GM23338 (cell line): ENCODE data around the gene ETFB. TPM values are rescaled to one million over a fixed set of nuclear protein-coding genes. Genes with fewer than 3 reads are reported as not detected.

Experiments used
- ATAC-seq: fragments of 200-7000 bp; cut with Tn5 transposase; 3 replicates; pipeline ENCODE4 v1.9.1; 2020
- DNase-seq: peaks from one replicate; pipeline ENCODE4 v3.0.0-alpha.2; 2015; ENCODE audit warnings: low spot score
- H2AFZ ChIP-seq: fragments of 200-600 bp; sonication (generic); 2 replicates; pipeline ENCODE4 v1.8.0; 2016; ENCODE audit warnings: antibody characterized with exemption, mild to moderate bottlenecking, moderate library complexity
- H3F3A ChIP-seq: fragments of 200-600 bp; sonication (generic); replicated peaks from 2 replicates; pipeline ENCODE4 v1.8.0; 2017; ENCODE audit warnings: antibody characterized with exemption, mixed run types, low read depth
- H3K27ac ChIP-seq: fragments of 200-600 bp; sonication (generic); 2 replicates; pipeline ENCODE4 v1.6.1; 2016; ENCODE audit warnings: low read depth
- H3K27me3 ChIP-seq: fragments of 200-600 bp; sonication (generic); 2 replicates; pipeline ENCODE4 v1.8.0; 2016; ENCODE audit warnings: mild to moderate bottlenecking, mixed run types, moderate library complexity; ENCODE audit not compliant: insufficient read depth
- H3K36me3 ChIP-seq: fragments of 200-600 bp; sonication (generic); 2 replicates; pipeline ENCODE4 v1.8.0; 2016; ENCODE audit warnings: mild to moderate bottlenecking; ENCODE audit not compliant: insufficient read depth
- H3K4me1 ChIP-seq: fragments of 200-600 bp; sonication (generic); 2 replicates; pipeline ENCODE4 v1.8.0; 2016; ENCODE audit warnings: mild to moderate bottlenecking, moderate library complexity; ENCODE audit not compliant: insufficient read depth
- H3K4me2 ChIP-seq: fragments of 200-600 bp; sonication (generic); 2 replicates; pipeline ENCODE4 v1.7.1; 2017; ENCODE audit warnings: mixed run types
- H3K4me3 ChIP-seq: fragments of 200-600 bp; sonication (generic); 2 replicates; pipeline ENCODE4 v1.6.1; 2016; ENCODE audit warnings: mixed run types
- H3K79me2 ChIP-seq: fragments of 200-600 bp; sonication (generic); replicated peaks from 2 replicates; pipeline ENCODE4 v1.8.0; 2017; ENCODE audit warnings: mild to moderate bottlenecking; ENCODE audit not compliant: insufficient read depth
- H3K9me2 ChIP-seq: fragments of 200-600 bp; sonication (generic); 2 replicates; pipeline ENCODE4 v1.8.0; 2017; ENCODE audit not compliant: insufficient read depth
- H4K20me1 ChIP-seq: fragments of 200-600 bp; sonication (generic); replicated peaks from 2 replicates; pipeline ENCODE4 v1.8.0; 2017; ENCODE audit warnings: mild to moderate bottlenecking; ENCODE audit not compliant: insufficient read depth
- H3K27ac Mint-ChIP-seq: 2 replicates; pipeline ENCODE4 v1.8.0; 2020; ENCODE audit warnings: inconsistent platforms, mild to moderate bottlenecking, moderate library complexity, mixed read lengths
- H3K27me3 Mint-ChIP-seq: 3 replicates; pipeline ENCODE4 v1.8.0; 2022; ENCODE audit warnings: low read depth, mild to moderate bottlenecking, moderate library complexity, mixed read lengths, inconsistent platforms; ENCODE audit not compliant: insufficient read depth, poor library complexity
- H3K36me3 Mint-ChIP-seq: 3 replicates; pipeline ENCODE4 v1.8.0; 2021; ENCODE audit warnings: low read depth, mild to moderate bottlenecking, inconsistent platforms, moderate library complexity, mixed read lengths
- H3K4me1 Mint-ChIP-seq: 3 replicates; pipeline ENCODE4 v1.8.0; 2020; ENCODE audit warnings: mild to moderate bottlenecking, inconsistent platforms, mixed read lengths
- H3K4me3 Mint-ChIP-seq: 3 replicates; pipeline ENCODE4 v1.8.0; 2021; ENCODE audit warnings: moderate library complexity, mild to moderate bottlenecking, inconsistent platforms, mixed read lengths
- H3K9me3 Mint-ChIP-seq: 3 replicates; pipeline ENCODE4 v1.8.0; 2020; ENCODE audit warnings: moderate library complexity, mild to moderate bottlenecking, inconsistent platforms, mixed read lengths
- CREB1 ChIP-seq: fragments of 250-450 bp; sonication (Bioruptor Pico); IDR thresholded peaks from 2 replicates; pipeline ENCODE4 v1.5.0; 2020; ENCODE audit warnings: low read depth, mild to moderate bottlenecking, moderate library complexity
- CTCF ChIP-seq, 2 experiments: fragments of 200-600 bp in 1 of 2; sonication (generic) in 1 of 2; conservative IDR thresholded peaks; 2 replicates each; pipeline versions ENCODE4 v1.5.1 to v1.6.1; 2016 to 2017; ENCODE audit warnings: antibody characterized with exemption in 2 of 2, low read depth in 2 of 2, mild to moderate bottlenecking in 2 of 2, moderate library complexity in 1 of 2
- EZH2 ChIP-seq: fragments of 200-600 bp; sonication (generic); IDR thresholded peaks from one replicate; pipeline ENCODE4 v1.8.0; 2017; ENCODE audit warnings: antibody characterized with exemption, mild to moderate bottlenecking, low read depth; ENCODE audit not compliant: unreplicated experiment
- EZH2phosphoT487 ChIP-seq: fragments of 200-600 bp; sonication (generic); IDR thresholded peaks from one replicate; pipeline ENCODE4 v1.8.1; 2018; ENCODE audit warnings: antibody characterized with exemption; ENCODE audit not compliant: unreplicated experiment
- POLR2AphosphoS5 ChIP-seq: IDR thresholded peaks from 2 replicates; pipeline ENCODE4 v1.6.1; 2016; ENCODE audit warnings: antibody characterized with exemption, low read depth
- polyA plus RNA-seq: library from polyadenylated mRNA; unstranded; fragments of >200 nt; fragmentation: Nextera tagmentation; extraction: Ambion mirVana; gene quantifications from 2 replicates; pipeline ENCODE4 v1.2.1, GENCODE V29; 2016
- total RNA-seq: library from RNA; depleted of rRNA; stranded (reverse); fragments of >200 nt; shearing (Covaris generic); gene quantifications from 2 replicates; pipeline ENCODE4 v1.2.3, GENCODE V29; 2014
- TF ChIP-seq, protein P1 (sequence below): IDR thresholded peaks from one replicate; pipeline ENCODE4 v1.6.1; 2018; ENCODE audit warnings: antibody characterized with exemption; ENCODE audit not compliant: unreplicated experiment

ETFB gene
- total and polyA plus RNA-seq, 2 experiments from 2014 or later, result 37.3 to 63.4 TPM

- H2AFZ ChIP-seq, result peak overlapping the region; percentile 91
- H3F3A ChIP-seq, result no peaks in the 10 kb centered on the region
Measured at GRCh38 chr19:51327066-51328001, 38.9 kb downstream of the ETFB start.

More at GRCh38 chr19:51327066-51328001, 38.9 kb downstream of the ETFB start:
- Histone ChIP-seq H4K20me1 (0 out of 2 replicates have a peak, but pooled peaks cover 2% of the 10 kb centered on the region), H3K4me1 (peaks cover 10% of the 10 kb centered on the region; the same call in 1 of the 2 replicates), H3K27me3 (peaks cover 17% of the 10 kb centered on the region), H3K9me2 (no peaks in the 10 kb centered on the region), H3K79me2 (no peaks in the 10 kb centered on the region), H3K27ac (no peak overlapping the region), H3K4me2 (peak overlapping the region; percentile 95), H3K36me3 (0 out of 2 replicates have a peak, but pooled peaks cover 6% of the 10 kb centered on the region), H3K4me3 (peak overlapping the region; percentile 69)
- Mint-ChIP-seq H3K4me1 (peaks cover 18% of the 10 kb centered on the region), H3K4me3 (peak overlapping the region; percentile 68), H3K9me3 (no peaks in the 10 kb centered on the region; the same call in 2 of the 3 replicates), H3K27ac (0 out of 2 replicates have a peak overlapping the region, but pooled peaks have one; percentile 60), H3K27me3 (peaks cover 24% of the 10 kb centered on the region), H3K36me3 (peaks cover 34% of the 10 kb centered on the region)
- peak; percentile 92 for DNase-seq
- TF ChIP-seq CREB1, result peak; percentile 47; the same call in 1 of the 2 replicates
- TF ChIP-seq CTCF (conservative IDR thresholded peaks at IDR 0.05; ENCODE audit: low read depth in 2 of 2), result peak; percentile 29 to 59; a peak in 3 of 4 replicates
- TF ChIP-seq EZH2phosphoT487, result no peak
- peak; percentile 73 for TF ChIP-seq POLR2AphosphoS5
- TF ChIP-seq, protein P1, sequence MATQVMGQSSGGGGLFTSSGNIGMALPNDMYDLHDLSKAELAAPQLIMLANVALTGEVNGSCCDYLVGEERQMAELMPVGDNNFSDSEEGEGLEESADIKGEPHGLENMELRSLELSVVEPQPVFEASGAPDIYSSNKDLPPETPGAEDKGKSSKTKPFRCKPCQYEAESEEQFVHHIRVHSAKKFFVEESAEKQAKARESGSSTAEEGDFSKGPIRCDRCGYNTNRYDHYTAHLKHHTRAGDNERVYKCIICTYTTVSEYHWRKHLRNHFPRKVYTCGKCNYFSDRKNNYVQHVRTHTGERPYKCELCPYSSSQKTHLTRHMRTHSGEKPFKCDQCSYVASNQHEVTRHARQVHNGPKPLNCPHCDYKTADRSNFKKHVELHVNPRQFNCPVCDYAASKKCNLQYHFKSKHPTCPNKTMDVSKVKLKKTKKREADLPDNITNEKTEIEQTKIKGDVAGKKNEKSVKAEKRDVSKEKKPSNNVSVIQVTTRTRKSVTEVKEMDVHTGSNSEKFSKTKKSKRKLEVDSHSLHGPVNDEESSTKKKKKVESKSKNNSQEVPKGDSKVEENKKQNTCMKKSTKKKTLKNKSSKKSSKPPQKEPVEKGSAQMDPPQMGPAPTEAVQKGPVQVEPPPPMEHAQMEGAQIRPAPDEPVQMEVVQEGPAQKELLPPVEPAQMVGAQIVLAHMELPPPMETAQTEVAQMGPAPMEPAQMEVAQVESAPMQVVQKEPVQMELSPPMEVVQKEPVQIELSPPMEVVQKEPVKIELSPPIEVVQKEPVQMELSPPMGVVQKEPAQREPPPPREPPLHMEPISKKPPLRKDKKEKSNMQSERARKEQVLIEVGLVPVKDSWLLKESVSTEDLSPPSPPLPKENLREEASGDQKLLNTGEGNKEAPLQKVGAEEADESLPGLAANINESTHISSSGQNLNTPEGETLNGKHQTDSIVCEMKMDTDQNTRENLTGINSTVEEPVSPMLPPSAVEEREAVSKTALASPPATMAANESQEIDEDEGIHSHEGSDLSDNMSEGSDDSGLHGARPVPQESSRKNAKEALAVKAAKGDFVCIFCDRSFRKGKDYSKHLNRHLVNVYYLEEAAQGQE, result peak; percentile 36
- TF ChIP-seq EZH2, result no peak
- ATAC-seq, result peak; percentile 83
